OCI-LY1 (cell line): ENCODE measurements around the gene CCDC83.
A peak's percentile ranks its signal among the peaks of the same experiment; 100 is the strongest.

Experiments used
- H2AFZ ChIP-seq: fragments of 200-600 bp; sonication (generic), shearing (Covaris generic); 2 replicates; pipeline ENCODE4 v1.6.0; 2014; ENCODE audit warnings: antibody characterized with exemption, mild to moderate bottlenecking, low read length
- H3F3A ChIP-seq: fragments of 200-600 bp; sonication (generic), shearing (Covaris generic); 2 replicates; pipeline ENCODE4 v1.6.0; 2014; ENCODE audit warnings: mild to moderate bottlenecking, antibody characterized with exemption, low read length, moderate library complexity; ENCODE audit not compliant: insufficient read depth
- H3K27ac ChIP-seq: fragments of 200-600 bp; sonication (generic); 2 replicates; pipeline ENCODE4 v1.5.1; 2014; ENCODE audit warnings: low read length, mixed run types, mild to moderate bottlenecking, low read depth; ENCODE audit not compliant: poor library complexity, severe bottlenecking
- H3K27me3 ChIP-seq: fragments of 200-600 bp; sonication (generic); 2 replicates; pipeline ENCODE4 v1.6.0; 2014; ENCODE audit warnings: antibody characterized with exemption, mild to moderate bottlenecking, low read length, moderate library complexity; ENCODE audit not compliant: insufficient read depth
- H3K36me3 ChIP-seq: fragments of 200-600 bp; sonication (generic); 2 replicates; pipeline ENCODE4 v1.6.1; 2014; ENCODE audit warnings: mild to moderate bottlenecking, antibody characterized with exemption, low read length, moderate library complexity, mixed read lengths; ENCODE audit not compliant: insufficient read depth
- H3K4me1 ChIP-seq: fragments of 200-600 bp; sonication (generic); 2 replicates; pipeline ENCODE4 v1.5.1; 2014; ENCODE audit warnings: mild to moderate bottlenecking, low read length, moderate library complexity; ENCODE audit not compliant: insufficient read depth, severe bottlenecking
- H3K4me2 ChIP-seq: fragments of 200-600 bp; sonication (generic), shearing (Covaris generic); 2 replicates; pipeline ENCODE4 v1.6.1; 2014; ENCODE audit warnings: low read length
- H3K4me3 ChIP-seq: fragments of 200-600 bp; sonication (generic); 2 replicates; pipeline ENCODE4 v1.5.1; 2014; ENCODE audit warnings: low read length, low read depth, mild to moderate bottlenecking, mixed read lengths; ENCODE audit not compliant: poor library complexity, severe bottlenecking
- H3K79me2 ChIP-seq: fragments of 200-600 bp; shearing (Covaris generic); 2 replicates; pipeline ENCODE4 v1.6.1; 2016; ENCODE audit warnings: mixed run types, low read length, mixed read lengths; ENCODE audit not compliant: insufficient read depth
- H3K9ac ChIP-seq: fragments of 200-600 bp; sonication (generic), shearing (Covaris generic); 2 replicates; pipeline ENCODE4 v1.6.1; 2014; ENCODE audit warnings: mild to moderate bottlenecking, low read length, mixed read lengths
- H3K9me2 ChIP-seq: fragments of 200-600 bp; sonication (generic), shearing (Covaris generic); 2 replicates; pipeline ENCODE4 v1.6.1; 2014; ENCODE audit warnings: low read depth, mild to moderate bottlenecking, low read length, mixed read lengths
- H3K9me3 ChIP-seq: fragments of 200-600 bp; shearing (Covaris generic); 2 replicates; pipeline ENCODE4 v1.6.1; 2014; ENCODE audit warnings: low read length, mixed read lengths
- H4K20me1 ChIP-seq: fragments of 200-600 bp; sonication (generic), shearing (Covaris generic); 2 replicates; pipeline ENCODE4 v1.6.0; 2016; ENCODE audit warnings: mild to moderate bottlenecking, low read length; ENCODE audit not compliant: insufficient read depth
- EZH2 ChIP-seq: fragments of 200-600 bp; sonication (generic), shearing (Covaris generic); IDR thresholded peaks from 2 replicates; pipeline ENCODE4 v1.8.0; 2017; ENCODE audit warnings: borderline replicate concordance, mixed run types, mild to moderate bottlenecking, antibody characterized with exemption, low read length, moderate library complexity, mixed read lengths
- TF ChIP-seq, protein P1 (sequence below): fragments of 200-600 bp; sonication (generic), shearing (Covaris generic); IDR thresholded peaks from 2 replicates; pipeline ENCODE4 v1.5.1; 2017; ENCODE audit warnings: mild to moderate bottlenecking, antibody characterized with exemption, low read length, moderate library complexity, mixed read lengths

CCDC83 gene

DNA sequence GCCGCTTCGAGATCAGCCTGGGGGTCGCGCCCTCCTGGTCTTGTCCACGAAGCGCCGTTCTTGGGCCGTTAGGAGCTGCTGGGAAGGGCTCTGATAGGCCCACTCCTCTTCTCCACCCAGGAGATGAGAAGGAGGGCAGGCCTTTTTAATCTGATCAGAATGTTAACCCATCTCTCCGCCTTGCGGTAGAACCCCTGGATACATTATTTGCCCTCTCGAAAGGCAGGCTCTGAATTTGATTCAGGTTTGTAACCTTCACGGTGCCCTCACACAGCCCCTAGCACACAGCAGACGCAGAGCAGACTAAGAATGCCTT is at the start of gene CCDC83:
Gene CCDC83, plus strand, starts transcription at position 43 of the 316 bp plus-strand sequence. CDS start 9,741 bp downstream, outside the sequence.
- H3K27ac ChIP-seq: no peak within 1 kb of the TSS
- H3K9me3 ChIP-seq: no peaks in the 10 kb centered on the region
- H2AFZ ChIP-seq: peak within 1 kb of the TSS; percentile 13; the same call in 1 of the 2 replicates
- TF ChIP-seq, protein P1, sequence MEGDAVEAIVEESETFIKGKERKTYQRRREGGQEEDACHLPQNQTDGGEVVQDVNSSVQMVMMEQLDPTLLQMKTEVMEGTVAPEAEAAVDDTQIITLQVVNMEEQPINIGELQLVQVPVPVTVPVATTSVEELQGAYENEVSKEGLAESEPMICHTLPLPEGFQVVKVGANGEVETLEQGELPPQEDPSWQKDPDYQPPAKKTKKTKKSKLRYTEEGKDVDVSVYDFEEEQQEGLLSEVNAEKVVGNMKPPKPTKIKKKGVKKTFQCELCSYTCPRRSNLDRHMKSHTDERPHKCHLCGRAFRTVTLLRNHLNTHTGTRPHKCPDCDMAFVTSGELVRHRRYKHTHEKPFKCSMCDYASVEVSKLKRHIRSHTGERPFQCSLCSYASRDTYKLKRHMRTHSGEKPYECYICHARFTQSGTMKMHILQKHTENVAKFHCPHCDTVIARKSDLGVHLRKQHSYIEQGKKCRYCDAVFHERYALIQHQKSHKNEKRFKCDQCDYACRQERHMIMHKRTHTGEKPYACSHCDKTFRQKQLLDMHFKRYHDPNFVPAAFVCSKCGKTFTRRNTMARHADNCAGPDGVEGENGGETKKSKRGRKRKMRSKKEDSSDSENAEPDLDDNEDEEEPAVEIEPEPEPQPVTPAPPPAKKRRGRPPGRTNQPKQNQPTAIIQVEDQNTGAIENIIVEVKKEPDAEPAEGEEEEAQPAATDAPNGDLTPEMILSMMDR: no peak
- no peak for TF ChIP-seq EZH2
- H3K4me1 ChIP-seq: peaks cover 10% of the 10 kb centered on the region
- no peaks in the 10 kb centered on the region for H3F3A ChIP-seq
- no peaks in the 10 kb centered on the region for H3K9me2 ChIP-seq
- H3K9ac ChIP-seq: peak within 1 kb of the TSS; percentile 67
- H3K79me2 ChIP-seq: no peaks in the 10 kb centered on the region
- H4K20me1 ChIP-seq: no peaks in the 10 kb centered on the region
- no peaks in the 10 kb centered on the region for H3K27me3 ChIP-seq
- H3K4me3 ChIP-seq: peak within 1 kb of the TSS; percentile 58
- H3K4me2 ChIP-seq: peak within 1 kb of the TSS; percentile 83
- H3K36me3 ChIP-seq: no peaks in the 10 kb centered on the region

DNA sequence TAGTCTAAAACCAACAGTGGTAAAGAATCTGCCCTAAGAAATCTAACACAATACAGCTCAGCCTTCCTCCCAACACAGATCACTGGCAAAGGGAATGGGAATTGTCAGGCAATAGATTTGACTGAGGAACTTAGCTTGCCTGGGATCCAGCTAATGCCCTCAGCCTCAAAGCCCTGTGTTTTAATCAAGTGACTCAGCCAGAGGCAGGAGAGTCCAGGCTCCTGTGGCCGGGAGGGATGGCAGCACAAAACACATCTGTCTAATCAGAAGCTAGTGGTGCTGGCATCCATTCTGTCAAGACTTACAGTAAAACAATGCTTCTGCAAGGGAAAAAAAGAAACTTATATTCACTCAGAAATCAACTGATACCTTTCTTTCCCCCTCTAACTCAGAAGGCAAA is 49.8 kb upstream of the CCDC83 start:
- H3F3A ChIP-seq: no peaks in the 10 kb centered on the region
- no peaks in the 10 kb centered on the region for H3K9me2 ChIP-seq
- H3K9me3 ChIP-seq: no peaks in the 10 kb centered on the region
- H4K20me1 ChIP-seq: no peaks in the 10 kb centered on the region
- no peak overlapping the region for H3K9ac ChIP-seq
- no peak overlapping the region for H3K4me2 ChIP-seq
- H3K36me3 ChIP-seq: no peaks in the 10 kb centered on the region
- H3K27me3 ChIP-seq: no peaks in the 10 kb centered on the region
- no peaks in the 10 kb centered on the region for H3K79me2 ChIP-seq
- H3K4me3 ChIP-seq: no peak overlapping the region
- no peak overlapping the region for H3K27ac ChIP-seq
- TF ChIP-seq EZH2: no peak
- TF ChIP-seq, protein P1: no peak
- H3K4me1 ChIP-seq: peaks cover 20% of the 10 kb centered on the region
- H2AFZ ChIP-seq: no peak overlapping the region

DNA sequence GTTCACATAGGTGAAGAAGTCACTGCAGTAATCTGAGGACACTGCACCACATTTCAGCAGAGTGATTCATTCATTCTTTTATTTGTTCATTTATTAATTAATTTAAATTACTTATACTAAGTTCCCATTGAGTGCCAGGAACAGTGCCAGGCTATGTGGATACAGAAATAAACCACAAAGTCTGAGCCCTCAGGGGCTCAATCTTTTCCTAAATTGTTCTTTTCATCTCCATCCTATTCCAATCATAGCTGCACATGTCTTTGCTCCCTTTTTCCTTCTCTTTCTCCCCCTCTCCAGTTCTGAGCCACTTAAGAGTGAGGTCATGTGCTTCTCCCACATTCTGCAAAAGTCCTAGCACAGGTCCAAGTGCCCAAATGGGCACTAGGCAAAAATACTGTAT is 49.2 kb upstream of the CCDC83 start:
- H3K9me3 ChIP-seq: no peaks in the 10 kb centered on the region
- no peak overlapping the region for H3K4me2 ChIP-seq
- H3K4me1 ChIP-seq: peaks cover 23% of the 10 kb centered on the region
- no peaks in the 10 kb centered on the region for H3F3A ChIP-seq
- no peaks in the 10 kb centered on the region for H3K27me3 ChIP-seq
- H3K9ac ChIP-seq: no peak overlapping the region
- no peaks in the 10 kb centered on the region for H3K36me3 ChIP-seq
- H3K9me2 ChIP-seq: no peaks in the 10 kb centered on the region
- H4K20me1 ChIP-seq: no peaks in the 10 kb centered on the region
- no peak overlapping the region for H3K4me3 ChIP-seq
- no peaks in the 10 kb centered on the region for H3K79me2 ChIP-seq
- TF ChIP-seq EZH2: no peak
- TF ChIP-seq, protein P1: no peak
- H3K27ac ChIP-seq: no peak overlapping the region
- no peak overlapping the region for H2AFZ ChIP-seq
